HepG2 (cell line): ENCODE results near the gene CHEK1. TPM values are rescaled to one million over a fixed set of nuclear protein-coding genes. Genes with fewer than 3 reads are reported as not detected.

Experiments used
- GABPB1 ChIP-seq: IDR thresholded peaks from 2 replicates; pipeline ENCODE4 v1.6.1; 2016; ENCODE audit warnings: mild to moderate bottlenecking, missing genetic modification reagents, moderate library complexity, missing compliant biosample characterization
- HOXA9 ChIP-seq: sonication (generic); formaldehyde crosslinking; IDR thresholded peaks from 2 replicates; pipeline ENCODE4 v1.8.1; 2022; ENCODE audit warnings: missing genetic modification reagents, mild to moderate bottlenecking, moderate library complexity, borderline replicate concordance
- KMT2A ChIP-seq: sonication (generic); formaldehyde crosslinking; IDR thresholded peaks from 2 replicates; pipeline ENCODE4 v1.4.0; 2020; ENCODE audit warnings: missing genetic modification reagents
- ZMAT3 ChIP-seq: sonication (generic); formaldehyde crosslinking; conservative IDR thresholded peaks from 2 replicates; pipeline ENCODE4 v1.7.0; 2021; ENCODE audit warnings: missing genetic modification reagents
- ZNF20 ChIP-seq: sonication (generic); formaldehyde crosslinking; IDR thresholded peaks from 2 replicates; pipeline ENCODE4 v1.4.0; 2020; ENCODE audit warnings: mild to moderate bottlenecking, moderate library complexity, missing genetic modification reagents
- ZNF660 ChIP-seq: sonication (generic); formaldehyde crosslinking; IDR thresholded peaks from 2 replicates; pipeline ENCODE4 v1.5.1; 2020; ENCODE audit warnings: mild to moderate bottlenecking, low read depth, missing genetic modification reagents, borderline replicate concordance
- ZSCAN29 ChIP-seq: sonication (generic); formaldehyde crosslinking; conservative IDR thresholded peaks from 2 replicates; pipeline ENCODE4 v1.4.0; 2020; ENCODE audit warnings: mild to moderate bottlenecking, missing genetic modification reagents
- ZSCAN30 ChIP-seq: sonication (generic); formaldehyde crosslinking; IDR thresholded peaks from 2 replicates; pipeline ENCODE4 v1.5.0; 2020; ENCODE audit warnings: mild to moderate bottlenecking, missing genetic modification reagents
- polyA plus RNA-seq, 8 experiments: library from polyadenylated mRNA; depleted of rRNA in 3 of 8; stranded (reverse) in 7 of 8; unstranded in 1 of 8; fragments of >200 nt; fragmentation: Illumina TruSeq in 4 of 8; extraction: Trizol in 4 of 8; gene quantifications; 2 replicates each; pipeline versions ENCODE4 v1.2.1 to v1.2.3, GENCODE V29; 2011 to 2016; ENCODE audit warnings: low read depth in 4 of 8, missing spikeins in 1 of 8, mixed read lengths in 1 of 8; ENCODE audit not compliant: insufficient read depth in 1 of 8
- total RNA-seq, 5 experiments: library from RNA; depleted of rRNA; stranded (reverse); fragments of >200 nt; fragmentation: Illumina TruSeq; extraction: Trizol; gene quantifications; 2 replicates each; pipeline ENCODE4 v1.2.3, GENCODE V29; 2016; ENCODE audit warnings: low read depth in 1 of 5
- TF ChIP-seq, protein P1 (sequence below): sonication (generic); formaldehyde crosslinking; IDR thresholded peaks from one replicate; pipeline ENCODE4 v1.5.1; 2020; ENCODE audit warnings: mild to moderate bottlenecking, missing genetic modification reagents; ENCODE audit errors: not compliant biosample characterization
- TF ChIP-seq, protein P2 (sequence below), 2 experiments: sonication (generic) in 1 of 2; formaldehyde crosslinking in 1 of 2; IDR thresholded peaks; 2 replicates each; pipeline versions ENCODE4 v1.4.0 to v1.6.1; 2016 to 2020; ENCODE audit warnings: borderline replicate concordance in 1 of 2, low read depth in 1 of 2, mild to moderate bottlenecking in 1 of 2, missing genetic modification reagents in 1 of 2
- TF ChIP-seq, protein P3 (sequence below): sonication (generic); formaldehyde crosslinking; IDR thresholded peaks from 2 replicates; pipeline ENCODE4 v1.5.0; 2020; ENCODE audit warnings: mild to moderate bottlenecking, missing genetic modification reagents

CHEK1 gene
- total and polyA plus RNA-seq, 2 of the 13 experiments (the other 11 are each of a cell fraction or from before 2014, with no cell fraction given), result 17.8 to 83.2 TPM

DNA sequence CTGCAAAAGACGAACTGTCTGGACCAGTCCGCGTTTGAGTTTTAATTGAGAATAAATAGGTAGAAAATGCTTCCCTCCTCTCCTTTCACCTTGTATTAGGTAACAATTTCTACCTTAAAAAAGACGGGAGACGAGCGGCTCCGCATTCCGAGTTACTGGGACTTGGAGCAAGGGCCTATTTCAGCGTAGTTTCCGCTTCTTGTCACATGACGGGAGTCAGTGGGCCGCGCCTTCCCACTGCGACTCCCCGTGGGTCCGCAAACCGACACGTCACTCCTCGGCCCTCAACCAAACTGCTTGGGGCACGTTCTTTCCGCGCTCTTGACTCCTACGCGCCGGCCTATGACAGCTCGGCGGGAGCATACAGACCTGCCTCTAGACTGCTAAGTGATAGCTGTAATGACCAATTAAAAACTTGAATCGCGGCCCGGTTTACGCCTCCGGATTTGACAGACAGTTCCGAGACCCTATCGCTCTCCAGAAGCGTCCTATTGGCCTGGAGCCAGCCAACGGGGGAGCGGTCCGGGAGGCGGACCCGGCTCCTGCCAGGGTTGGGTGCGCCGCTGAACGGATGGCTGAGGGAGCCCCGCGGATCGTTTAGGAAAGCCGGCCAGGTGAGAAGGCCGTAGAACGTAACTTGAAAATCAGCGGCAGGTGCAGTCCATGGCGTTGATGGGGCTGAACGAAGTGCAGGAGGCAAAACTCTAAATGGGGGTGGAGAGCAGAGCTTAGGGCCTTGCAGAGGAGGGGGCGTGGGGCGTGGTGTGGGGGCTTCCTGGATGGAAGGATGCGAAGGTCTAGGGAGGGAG, 32.5 kb upstream of the CHEK1 start, which contains the start of gene STT3A (continued):
- TF ChIP-seq, protein P1, sequence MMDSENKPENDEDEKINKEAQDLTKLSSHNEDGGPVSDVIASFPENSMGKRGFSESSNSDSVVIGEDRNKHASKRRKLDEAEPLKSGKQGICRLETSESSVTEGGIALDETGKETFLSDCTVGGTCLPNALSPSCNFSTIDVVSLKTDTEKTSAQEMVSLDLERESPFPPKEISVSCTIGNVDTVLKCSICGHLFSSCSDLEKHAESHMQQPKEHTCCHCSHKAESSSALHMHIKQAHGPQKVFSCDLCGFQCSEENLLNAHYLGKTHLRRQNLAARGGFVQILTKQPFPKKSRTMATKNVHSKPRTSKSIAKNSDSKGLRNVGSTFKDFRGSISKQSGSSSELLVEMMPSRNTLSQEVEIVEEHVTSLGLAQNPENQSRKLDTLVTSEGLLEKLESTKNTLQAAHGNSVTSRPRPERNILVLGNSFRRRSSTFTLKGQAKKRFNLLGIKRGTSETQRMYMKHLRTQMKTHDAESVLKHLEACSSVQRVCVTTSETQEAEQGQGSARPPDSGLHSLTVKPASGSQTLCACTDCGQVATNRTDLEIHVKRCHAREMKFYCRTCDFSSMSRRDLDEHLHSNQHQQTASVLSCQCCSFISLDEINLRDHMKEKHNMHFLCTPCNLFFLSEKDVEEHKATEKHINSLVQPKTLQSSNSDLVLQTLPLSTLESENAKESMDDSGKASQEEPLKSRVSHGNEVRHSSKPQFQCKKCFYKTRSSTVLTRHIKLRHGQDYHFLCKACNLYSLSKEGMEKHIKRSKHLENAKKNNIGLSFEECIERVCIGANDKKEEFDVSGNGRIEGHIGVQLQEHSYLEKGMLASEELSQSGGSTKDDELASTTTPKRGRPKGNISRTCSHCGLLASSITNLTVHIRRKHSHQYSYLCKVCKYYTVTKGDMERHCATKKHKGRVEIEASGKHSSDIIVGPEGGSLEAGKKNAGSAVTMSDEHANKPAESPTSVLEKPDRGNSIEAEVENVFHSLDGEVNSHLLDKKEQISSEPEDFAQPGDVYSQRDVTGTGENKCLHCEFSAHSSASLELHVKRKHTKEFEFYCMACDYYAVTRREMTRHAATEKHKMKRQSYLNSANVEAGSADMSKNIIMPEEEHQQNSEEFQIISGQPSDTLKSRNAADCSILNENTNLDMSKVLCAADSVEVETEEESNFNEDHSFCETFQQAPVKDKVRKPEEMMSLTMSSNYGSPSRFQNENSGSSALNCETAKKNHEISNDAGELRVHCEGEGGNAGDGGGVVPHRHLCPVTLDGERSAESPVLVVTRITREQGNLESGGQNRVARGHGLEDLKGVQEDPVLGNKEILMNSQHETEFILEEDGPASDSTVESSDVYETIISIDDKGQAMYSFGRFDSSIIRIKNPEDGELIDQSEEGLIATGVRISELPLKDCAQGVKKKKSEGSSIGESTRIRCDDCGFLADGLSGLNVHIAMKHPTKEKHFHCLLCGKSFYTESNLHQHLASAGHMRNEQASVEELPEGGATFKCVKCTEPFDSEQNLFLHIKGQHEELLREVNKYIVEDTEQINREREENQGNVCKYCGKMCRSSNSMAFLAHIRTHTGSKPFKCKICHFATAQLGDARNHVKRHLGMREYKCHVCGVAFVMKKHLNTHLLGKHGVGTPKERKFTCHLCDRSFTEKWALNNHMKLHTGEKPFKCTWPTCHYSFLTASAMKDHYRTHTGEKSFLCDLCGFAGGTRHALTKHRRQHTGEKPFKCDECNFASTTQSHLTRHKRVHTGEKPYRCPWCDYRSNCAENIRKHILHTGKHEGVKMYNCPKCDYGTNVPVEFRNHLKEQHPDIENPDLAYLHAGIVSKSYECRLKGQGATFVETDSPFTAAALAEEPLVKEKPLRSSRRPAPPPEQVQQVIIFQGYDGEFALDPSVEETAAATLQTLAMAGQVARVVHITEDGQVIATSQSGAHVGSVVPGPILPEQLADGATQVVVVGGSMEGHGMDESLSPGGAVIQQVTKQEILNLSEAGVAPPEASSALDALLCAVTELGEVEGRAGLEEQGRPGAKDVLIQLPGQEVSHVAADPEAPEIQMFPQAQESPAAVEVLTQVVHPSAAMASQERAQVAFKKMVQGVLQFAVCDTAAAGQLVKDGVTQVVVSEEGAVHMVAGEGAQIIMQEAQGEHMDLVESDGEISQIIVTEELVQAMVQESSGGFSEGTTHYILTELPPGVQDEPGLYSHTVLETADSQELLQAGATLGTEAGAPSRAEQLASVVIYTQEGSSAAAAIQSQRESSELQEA (CRISPR knock-in tag), result no peak
- TF ChIP-seq HOXA9, result no peak
- TF ChIP-seq, protein P2, sequence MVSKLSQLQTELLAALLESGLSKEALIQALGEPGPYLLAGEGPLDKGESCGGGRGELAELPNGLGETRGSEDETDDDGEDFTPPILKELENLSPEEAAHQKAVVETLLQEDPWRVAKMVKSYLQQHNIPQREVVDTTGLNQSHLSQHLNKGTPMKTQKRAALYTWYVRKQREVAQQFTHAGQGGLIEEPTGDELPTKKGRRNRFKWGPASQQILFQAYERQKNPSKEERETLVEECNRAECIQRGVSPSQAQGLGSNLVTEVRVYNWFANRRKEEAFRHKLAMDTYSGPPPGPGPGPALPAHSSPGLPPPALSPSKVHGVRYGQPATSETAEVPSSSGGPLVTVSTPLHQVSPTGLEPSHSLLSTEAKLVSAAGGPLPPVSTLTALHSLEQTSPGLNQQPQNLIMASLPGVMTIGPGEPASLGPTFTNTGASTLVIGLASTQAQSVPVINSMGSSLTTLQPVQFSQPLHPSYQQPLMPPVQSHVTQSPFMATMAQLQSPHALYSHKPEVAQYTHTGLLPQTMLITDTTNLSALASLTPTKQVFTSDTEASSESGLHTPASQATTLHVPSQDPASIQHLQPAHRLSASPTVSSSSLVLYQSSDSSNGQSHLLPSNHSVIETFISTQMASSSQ (IDR thresholded peaks at IDR 0.05; ENCODE audit: low read depth), result 0 out of 2 replicates have a peak, but pooled peaks have one; percentile 3
- TF ChIP-seq, protein P2 (CRISPR knock-in tag; IDR thresholded peaks at IDR 0.05; ENCODE audit: borderline replicate concordance), result peak; percentile 46; the same call in 1 of the 2 replicates
- TF ChIP-seq ZMAT3 (CRISPR knock-in tag), result peak; percentile 61; the same call in 1 of the 2 replicates
- peak; percentile 87 for TF ChIP-seq GABPB1
- no peak for TF ChIP-seq ZNF660 (CRISPR knock-in tag)
- peak; percentile 24 for TF ChIP-seq KMT2A (CRISPR knock-in tag)
- TF ChIP-seq, protein P3, sequence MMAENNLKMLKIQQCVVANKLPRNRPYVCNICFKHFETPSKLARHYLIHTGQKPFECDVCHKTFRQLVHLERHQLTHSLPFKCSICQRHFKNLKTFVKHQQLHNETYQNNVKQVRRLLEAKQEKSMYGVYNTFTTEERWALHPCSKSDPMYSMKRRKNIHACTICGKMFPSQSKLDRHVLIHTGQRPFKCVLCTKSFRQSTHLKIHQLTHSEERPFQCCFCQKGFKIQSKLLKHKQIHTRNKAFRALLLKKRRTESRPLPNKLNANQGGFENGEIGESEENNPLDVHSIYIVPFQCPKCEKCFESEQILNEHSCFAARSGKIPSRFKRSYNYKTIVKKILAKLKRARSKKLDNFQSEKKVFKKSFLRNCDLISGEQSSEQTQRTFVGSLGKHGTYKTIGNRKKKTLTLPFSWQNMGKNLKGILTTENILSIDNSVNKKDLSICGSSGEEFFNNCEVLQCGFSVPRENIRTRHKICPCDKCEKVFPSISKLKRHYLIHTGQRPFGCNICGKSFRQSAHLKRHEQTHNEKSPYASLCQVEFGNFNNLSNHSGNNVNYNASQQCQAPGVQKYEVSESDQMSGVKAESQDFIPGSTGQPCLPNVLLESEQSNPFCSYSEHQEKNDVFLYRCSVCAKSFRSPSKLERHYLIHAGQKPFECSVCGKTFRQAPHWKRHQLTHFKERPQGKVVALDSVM, result peak; percentile 36
- TF ChIP-seq ZSCAN30, result 0 out of 2 replicates have a peak, but pooled peaks have one; percentile 36
- TF ChIP-seq ZSCAN29 (CRISPR knock-in tag), result no peak
- TF ChIP-seq ZNF20 (CRISPR knock-in tag), result no peak
